Activated T-helper 1 cell treated with Interleukin-2 at 50 U/mL for 16 hours (primary cell): ENCODE results near the gene RAB17.

ENCODE experiments used
- DNase-seq: peaks from one replicate; pipeline ENCODE4 v3.0.0-alpha.2; 2020; ENCODE audit warnings: low read depth

Gene RAB17

DNA sequence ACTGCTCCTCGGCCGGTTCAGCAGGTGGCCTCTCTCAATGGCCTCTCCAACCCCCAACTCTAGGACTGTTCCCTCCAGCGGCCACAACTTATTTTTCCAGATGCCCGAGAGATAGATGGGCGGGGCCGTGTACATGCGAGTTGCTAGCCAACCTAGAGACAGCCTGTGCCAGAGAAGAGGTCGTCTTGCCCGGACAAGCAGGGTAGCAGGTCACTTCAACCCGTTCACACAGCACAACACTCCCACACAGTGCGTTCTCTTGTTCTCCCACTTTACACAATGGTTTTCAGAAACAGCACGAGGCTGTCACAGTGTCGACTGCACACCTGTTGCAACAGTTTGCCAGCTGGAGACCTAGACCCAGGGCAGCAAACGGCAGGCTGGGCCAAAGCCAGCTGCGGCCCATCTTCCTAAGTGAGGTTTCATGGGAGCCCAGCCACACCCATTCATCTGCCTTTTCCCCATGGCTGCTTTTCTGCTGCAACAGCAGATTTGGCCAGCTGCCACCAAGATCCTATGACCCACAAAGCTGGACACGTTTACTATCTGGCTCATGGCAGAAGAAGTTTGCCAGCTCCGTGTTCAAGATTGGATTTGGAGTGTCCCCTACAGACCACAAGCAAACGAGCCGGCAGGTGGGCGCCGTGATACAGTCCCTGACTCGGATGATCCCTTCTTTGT lies 31.4 kb downstream of the RAB17 start:
- no peak for DNase-seq

DNA sequence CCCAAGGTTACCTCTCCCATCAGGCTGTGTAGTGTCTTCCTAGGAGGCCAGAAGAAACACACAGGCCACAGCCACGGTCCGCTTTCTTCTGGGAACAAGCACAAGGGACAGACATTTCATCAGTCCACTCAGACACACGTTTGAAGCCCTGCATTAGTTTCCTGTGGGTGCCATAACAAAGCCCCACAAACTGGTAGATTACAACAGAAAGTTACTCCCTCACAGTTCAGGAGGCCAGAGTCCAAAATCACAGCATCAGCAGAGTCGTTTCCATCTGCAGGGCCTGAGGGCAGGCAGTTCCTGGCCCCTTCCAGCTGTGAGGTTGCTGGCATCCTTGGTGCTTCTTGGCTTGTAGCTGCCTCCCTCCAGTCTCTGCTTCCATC lies 32.9 kb downstream of the RAB17 start:
- DNase-seq, result no peak

DNA sequence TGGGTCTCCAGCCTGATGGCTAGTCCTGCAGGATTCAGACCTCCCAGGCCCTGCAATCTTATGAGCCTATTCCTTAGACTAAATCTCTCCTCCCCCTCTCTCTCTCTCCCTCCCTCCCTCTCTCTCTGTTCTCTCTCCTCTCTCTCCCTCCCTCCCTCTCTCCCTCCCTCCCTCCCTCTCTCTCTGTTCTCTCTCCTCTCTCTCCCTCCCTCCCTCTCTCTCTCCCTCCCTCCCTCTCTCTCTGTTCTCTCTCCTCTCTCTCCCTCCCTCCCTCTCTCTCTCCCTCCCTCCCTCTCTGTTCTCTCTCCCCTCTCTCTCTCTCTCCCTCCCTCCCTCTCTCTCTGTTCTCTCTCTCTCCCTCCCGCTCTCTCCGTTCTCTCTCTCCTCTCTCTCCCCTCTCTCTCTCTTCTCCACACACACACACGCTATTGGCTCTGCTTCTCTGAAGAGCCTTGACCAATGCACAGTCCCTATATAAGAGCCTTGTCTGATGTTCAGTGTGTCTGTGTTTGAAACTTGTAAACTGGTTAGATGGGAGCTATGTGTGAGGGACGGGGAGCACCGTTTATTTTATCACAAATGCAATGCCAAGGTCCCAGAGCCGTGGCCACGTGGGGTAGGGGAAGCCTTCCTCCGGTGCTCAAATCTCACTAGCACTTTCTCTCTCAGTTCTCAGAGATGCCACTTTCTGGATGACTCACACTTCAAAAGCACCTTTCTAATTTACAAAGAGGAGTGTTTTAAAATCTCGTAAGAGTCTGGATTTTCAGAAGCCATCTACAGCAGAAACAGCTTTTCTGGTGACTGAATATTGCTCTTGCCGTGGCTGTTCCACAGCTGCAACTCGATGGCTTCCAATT lies 33.5 kb downstream of the RAB17 start:
- DNase-seq, result no peak

DNA sequence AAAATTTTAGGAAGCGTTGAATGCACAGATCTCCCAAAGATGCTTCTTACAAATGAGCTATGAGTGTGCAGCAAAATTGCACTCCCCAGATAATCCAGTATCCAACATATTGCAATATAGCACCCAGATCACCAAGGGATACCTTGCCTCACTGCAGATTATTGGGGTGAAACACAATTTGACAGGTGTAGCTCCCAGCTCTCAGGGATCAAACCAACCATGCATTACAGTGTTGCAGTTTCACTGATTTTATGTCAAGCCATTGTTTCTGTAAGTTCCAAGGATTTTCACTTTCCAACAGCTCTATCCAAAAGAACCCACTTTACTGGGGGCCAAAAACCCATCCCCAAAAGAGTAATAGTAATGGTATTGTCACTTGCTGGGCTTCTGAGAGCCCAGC lies 35.0 kb downstream of the RAB17 start:
- no peak for DNase-seq

DNA sequence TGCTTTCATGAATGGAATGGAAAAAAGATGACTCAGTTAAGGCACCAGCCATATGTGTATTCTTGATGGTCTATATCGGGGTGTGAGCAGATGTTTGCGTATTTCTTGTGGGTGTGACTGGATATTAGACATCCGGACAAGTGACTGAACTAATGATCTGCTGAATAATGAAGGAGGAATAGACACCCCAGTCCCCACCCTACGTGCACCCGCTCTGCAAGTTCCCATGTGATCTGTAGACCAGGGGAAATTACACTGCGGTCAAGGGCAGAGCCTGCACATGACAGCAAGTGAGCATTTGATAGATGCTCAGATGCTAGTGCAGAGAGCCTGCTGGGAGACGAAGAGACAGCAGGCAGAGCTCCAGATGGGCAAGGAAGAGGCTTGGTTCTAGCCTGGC lies 36.6 kb downstream of the RAB17 start:
- DNase-seq, result no peak

DNA sequence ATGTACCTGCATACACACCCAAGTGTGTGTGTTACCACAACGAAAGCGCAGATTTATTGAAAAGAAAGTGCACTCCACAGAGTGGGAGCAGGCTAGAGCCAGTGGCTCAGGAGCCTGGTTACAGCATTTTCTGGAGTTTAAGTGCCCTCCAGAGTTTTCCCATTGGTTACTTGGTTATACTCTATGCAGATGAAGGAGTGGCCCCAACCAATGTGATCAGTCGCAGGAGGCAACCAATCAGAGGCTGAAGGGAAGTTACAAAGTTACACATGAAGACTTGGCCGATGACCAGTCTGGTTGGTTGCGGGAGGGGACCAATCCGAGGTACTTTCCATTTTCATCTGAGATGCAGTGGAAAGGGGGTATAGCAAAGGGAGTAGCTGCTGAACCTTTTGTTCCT lies 37.6 kb downstream of the RAB17 start:
- no peak for DNase-seq

DNA sequence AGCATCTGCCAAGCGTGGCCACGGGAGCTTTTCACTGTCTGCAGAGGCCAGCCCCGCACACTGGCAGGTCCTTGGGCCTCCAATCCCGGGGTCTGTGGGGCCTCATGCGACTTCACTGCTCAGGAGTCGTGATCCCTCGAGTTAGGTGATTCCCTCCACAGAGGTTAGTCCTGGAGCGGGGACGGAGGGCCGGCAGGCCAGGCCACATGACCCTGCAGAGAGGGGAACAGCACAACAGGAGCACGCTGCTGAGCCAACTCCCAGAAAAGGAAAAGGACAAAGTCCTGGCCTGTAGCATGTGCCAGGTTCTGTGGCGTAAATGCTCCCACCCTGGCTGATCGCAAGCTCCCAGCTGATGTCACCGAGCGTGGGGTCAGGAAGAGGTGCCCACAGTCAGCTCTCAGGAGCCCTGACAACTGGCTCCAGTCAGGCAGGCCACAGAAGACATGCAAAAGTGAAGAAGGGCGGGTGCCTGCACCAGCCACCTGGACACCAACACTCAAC lies 39.4 kb downstream of the RAB17 start:
- no peak for DNase-seq

DNA sequence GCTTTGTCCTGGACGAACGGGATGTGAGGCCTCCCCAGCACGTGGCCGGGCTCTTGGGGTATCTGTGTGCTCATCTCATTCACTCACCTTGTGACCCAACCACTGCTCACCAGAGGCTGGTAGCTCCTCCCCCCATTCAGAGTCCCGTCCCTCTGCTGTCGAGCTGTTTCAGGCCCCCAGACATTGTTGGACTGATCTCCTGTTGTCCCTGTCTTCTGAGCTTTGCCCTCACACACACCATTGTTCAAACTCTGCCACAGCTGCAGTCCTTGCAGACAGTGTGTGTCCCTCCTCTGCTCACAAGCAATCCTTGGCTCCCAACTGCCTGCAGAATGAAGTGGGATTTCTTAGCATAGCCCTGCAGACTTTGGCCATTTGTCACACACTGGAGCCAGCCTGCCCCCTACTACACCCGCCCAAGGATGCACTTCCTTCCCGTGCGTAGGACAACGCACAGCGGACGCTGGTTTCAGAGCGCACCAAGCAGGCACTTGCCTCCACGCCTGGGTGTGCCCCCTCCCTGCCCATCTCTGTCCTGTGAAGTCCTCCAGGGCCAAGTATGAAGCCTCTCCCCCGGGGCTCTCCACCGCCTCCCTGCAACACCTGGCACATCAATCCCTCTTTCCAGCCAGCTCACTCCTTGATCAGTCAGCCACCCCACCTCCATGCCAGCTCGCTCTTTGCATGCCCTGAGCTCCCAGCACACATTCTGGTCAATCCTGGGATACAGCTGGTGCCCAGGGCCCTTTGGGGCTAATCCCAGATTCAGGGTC lies 40.7 kb downstream of the RAB17 start:
- no peak for DNase-seq

DNA sequence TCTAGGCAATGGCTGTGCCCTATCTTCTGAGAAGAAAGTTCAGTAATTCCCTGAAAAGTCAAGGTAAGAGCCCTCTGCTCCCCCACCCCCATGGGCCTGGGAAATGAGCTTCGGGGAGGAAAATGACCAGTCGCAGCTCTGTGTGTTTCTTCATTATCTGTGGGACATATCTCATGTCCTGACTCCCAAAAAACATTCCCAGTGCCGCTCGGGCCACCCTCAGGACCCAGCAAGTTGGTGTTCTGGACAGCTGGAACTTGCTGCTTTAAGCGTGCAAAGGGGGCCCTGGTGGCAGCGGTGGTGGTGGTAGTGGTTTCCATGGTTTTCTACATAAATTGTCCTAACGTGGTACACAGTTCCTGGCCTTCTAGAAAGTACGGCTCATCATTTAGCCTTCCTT lies 41.3 kb downstream of the RAB17 start:
- DNase-seq, result no peak

DNA sequence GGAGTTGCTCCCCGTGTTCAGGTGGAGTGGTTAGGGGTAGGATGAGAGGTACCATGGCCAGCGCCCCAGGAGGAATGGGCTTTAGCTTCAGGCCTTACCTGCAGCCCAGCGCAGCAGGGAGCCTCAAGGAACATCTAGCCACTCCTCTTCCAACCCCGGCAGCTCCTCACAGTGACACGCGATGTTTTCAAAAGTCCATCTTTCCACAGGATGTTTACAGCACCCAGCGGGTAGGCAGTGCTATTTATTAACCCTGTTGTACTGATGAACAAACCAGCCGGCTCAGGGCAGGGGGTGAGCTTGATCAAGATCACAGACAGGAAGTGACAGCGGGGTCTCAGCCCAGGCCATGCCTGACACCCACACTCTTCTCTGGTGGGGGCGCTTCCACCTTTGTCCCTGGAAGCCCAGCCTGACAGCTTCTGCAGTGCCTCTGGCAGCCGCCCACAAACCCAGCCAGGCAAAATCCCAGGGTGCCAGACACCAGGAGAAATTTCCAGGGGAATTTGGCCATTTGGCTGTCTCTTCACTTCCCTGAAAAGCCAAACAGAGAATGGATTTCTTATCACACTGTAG lies 42.6 kb downstream of the RAB17 start:
- no peak for DNase-seq

DNA sequence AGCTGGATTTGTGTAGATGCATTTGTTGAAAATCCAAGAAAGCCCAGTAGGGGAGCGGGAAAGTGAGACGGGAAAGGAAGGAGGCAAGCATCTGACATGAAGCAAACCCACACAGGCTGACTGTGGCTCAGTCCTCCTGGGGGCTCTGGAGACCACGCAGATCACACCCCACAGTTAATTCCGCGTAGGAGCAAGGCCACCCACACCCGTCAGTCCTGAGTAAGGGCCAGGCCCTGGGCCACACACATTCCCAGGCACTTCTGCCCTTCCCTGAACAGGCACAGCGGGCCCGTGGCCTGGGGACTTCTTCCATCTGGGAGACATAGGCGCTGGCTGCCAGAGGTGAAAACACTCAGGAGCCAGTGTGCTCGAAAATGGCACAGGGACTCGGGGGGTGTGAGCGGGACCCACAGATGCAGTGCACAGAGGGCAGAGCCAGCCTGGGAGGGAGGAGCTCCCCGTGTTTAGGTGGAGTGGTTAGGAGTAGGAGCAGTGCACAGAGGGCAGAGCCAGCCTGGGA lies 43.6 kb downstream of the RAB17 start:
- no peak for DNase-seq

DNA sequence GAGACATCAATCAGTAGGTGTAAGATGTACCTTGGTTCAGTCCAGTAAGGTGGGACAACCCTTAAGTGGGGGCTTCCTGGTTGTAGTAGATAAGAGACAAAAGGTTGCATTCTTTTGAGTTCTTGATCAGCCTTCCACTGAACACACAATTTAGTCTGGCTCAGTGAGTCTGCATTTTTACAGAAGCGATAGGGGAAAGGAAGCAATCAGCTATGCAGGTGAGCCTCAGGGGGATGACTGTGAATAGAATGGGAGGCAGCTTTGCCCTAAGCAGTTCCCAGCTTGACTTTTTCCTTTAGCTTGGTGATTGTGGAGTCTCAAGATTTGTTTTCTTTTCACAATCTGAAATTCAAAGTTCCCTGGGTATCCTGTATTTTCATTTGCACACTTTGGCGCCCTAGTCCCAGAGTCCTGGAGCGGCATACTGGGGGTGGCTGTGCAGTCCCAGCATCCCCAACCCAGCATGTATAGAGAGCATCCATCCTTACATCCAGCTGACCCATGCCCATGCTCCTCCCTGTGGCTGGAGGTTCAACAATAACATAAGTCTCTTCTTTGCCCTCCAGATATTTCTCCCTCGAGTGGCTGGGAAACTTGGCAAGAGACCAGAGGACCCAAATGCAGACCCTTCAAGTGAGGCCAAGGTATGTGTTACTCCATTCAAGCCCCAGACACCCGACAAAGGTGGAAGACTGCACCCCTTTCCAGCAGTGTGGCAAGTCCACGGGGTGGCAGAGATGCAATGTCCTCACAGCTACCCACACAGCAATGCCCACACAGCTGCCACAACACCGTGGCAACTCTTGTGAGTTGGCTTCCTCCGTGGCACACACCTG lies 44.3 kb downstream of the RAB17 start:
- no peak for DNase-seq

DNA sequence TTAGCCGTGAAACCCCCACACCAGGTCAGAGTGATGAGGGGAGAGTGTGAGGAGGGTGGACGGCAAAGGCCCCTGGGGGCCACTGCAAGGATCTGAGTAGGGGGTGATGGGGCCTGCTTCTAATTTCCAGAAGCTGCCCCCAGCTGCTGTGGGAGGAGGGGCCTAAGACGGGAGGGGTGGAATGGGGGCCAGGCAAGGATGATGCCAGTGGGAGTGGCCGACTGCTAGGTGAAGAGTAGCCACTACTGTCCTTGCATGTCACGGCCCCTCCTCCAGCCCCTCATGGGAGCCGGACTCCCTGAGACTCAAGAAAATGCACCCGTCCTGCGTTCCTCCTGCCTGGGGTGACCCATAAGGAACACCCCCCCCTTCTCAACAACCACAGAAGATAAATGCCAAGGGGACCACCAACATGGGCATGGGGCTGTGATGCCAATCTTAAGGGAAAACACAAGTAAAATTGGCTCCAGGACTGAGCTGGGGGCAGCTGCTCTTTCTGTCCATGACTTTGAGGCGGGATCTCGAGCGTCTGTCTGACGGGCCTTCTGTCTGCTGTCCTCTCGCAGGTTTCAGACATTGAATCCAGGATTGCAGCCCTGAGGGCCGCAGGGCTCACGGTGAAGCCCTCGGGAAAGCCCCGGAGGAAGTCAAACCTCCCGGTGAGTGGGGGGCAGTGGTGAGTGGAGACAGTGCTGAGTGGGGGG lies 48.4 kb downstream of the RAB17 start:
- no peak for DNase-seq

DNA sequence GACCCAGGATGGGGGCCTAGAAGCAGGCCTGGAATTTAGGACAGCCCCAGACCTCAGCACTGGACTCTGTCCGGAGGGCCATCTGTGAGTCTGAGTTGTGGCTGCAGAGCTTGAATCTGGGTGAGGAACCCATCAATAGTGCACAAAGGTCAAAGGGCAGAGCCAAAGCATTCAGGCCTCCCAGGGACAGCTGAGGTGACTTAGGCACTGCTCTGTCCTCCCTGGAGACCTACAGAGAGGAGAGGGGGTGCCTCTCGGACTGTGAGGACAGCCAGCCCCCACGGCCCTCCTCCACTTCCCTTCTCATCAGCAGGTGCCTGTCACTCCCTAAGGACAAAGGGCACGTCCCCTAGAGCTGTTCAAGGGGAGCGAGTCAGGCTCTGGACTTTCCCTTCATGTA lies 49.3 kb downstream of the RAB17 start:
- DNase-seq, result no peak

DNA sequence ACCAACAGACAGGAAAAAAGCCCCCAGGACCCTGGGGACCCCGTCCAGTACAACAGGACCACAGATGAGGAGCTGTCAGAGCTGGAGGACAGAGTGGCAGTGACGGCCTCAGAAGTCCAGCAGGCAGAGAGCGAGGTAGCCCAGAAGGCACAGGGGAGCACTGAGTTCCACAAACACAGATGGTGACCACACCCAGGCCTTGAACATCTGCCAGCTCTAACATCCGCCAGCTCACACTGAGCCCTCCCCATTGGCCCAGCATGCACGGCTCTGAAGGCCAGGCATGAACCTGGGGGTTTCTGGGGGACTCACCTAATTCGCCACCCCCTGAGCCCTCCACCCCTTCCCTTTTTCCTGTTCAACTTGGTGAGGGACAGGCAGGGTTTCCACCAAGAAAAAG lies 49.7 kb downstream of the RAB17 start:
- DNase-seq, result no peak

DNA sequence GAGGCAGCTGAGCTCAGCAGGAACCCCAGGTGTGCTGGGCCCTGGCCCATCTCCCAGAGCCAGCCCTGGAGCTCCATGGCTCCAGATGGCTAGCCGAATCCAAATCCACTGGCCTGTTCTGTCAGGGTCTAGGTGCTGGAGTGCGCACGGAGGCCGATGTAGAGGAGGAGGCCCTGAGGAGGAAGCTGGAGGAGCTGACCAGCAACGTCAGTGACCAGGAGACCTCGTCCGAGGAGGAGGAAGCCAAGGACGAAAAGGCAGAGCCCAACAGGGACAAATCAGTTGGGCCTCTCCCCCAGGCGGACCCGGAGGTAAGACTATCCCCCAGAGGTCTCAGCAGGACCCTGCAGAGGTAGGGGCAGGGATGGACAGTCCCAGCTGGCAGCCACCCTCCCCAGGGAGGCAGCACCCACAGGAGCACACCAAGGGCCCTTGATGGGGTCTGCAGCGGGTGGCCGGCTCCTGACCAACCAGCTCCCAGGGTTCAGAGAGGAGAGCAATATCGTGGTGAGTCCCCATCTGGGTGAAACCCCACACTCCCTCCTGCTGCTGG lies 50.2 kb downstream of the RAB17 start:
- no peak for DNase-seq

DNA sequence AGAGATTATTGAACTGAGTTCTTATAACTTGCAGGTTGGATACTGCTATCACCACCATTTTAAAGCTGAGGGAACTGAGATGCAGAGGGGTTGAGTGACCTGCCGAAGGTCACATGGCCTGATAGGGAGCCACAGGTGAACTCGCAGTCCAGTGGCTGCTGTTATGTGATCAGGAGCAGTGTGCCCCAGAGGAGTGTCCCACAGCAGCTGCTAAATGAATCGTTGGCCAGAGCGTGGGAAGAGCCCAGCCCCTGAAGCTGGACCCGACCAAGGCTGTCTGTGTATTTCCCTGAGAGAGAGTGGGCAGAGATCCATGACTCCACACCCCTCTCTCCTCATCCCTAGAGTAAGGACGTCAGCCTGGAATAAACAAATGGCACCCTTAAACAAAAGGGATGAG lies 50.9 kb downstream of the RAB17 start:
- no peak for DNase-seq

DNA sequence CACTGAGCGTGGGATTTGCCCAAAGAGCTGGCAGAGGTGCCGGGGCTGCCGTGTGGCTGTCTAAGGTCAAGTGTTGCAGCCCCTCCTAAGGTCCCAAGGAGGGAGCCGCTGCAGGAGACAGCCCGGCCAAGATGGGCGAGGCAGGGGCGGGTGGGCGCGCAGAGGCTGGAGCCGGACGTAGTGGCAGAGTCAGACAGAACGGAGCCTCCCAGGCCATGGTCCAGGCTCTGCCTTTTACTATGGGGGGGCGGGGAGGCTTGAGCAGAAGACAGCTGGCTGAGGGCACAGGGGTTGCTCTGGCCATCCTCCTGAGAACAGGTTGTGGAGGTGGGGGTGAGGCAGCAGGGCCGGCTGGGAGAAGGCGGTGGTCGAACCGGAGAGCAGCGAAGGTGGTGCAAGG lies 51.6 kb downstream of the RAB17 start:
- no peak for DNase-seq

DNA sequence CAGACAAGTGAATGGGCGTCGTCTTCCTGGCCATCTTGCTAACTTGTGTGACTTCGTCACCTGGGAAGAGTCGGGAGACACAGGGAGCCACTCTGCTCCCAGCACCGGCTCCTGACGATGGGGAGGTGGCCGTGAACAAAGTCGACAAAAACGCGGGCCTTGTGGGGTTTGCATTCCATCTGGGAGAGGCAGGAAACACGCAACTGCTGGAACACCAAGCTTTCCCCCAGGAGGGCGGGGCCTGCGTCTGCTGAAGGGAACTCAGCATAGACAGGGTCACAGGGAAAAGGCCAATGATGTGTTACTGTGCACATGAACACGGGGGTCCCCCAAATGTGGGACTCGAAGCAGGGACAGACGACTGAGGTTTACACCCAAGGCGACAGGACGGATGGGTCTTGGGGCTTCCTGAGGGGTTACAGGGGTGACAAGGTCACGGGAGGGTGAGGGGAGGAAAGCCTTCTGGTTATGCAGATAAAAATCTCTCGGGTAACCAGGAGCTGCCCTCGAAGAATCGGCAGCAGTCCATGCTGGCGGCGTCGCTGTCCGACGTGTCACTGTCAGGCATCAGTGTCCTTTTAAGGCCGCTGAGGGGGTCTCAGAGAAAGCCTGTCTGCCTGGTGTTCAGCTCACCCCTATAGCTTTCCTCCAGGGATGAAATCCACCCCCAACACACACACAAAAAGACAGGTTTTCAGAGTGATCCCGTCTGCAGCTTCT lies 52.4 kb downstream of the RAB17 start:
- DNase-seq, result no peak

DNA sequence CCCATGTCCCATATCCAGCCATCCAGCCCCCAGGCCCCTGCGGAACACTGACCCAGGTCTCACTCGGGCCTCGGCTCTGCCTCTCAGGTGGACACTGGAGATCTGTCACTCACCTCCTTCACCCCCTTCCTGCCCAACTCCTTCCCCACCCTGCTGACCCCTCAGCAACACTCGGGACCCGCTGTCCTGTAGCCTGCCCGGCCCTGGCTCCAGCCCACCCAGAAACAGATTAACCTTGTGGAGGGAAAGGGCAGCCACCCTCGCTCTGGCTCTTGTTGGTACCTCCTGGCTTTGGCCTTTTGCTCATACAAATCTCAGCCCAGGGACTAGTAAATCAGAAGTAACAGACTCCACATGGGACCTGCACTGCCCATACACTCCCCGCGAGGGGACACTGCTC lies 53.9 kb downstream of the RAB17 start:
- no peak for DNase-seq
